Activated T-cell treated with anti-CD3 and anti-CD28 coated beads for 24 hours (primary cell): ENCODE data around the gene ZCCHC7.
"Not testable (repeated sequence)": the region's sequence is repeated elsewhere in the genome, so short reads cannot be mapped to it uniquely, and the experiment has no call there.

Experiments used
- DNase-seq: peaks from one replicate; pipeline ENCODE4 v3.0.0-alpha.2; 2020; ENCODE audit warnings: low read depth

The ZCCHC7 gene

DNA sequence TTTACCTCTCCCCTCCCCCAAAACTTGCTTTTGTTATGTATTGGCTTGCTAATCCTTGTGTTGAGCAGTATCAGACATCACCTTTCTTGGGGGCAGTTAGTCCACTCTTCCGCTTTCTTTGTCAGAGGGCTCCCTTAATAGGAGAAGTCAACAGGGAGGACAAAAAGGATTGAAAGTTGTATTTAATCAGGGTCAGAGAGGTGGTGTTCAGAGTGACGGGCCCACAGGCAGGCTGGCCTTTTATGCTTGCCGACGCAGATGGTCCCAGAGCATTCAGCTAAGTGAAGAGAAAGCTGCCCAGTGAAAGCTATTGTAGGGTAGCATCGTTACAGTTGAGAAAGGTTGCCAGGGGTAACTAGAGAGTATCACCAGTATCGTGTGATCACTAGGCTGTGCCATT is 131.1 kb downstream of the ZCCHC7 start:
- no peak for DNase-seq

- DNase-seq, result no peak
Observed at GRCh38 chr9:37253377-37253937, 133.1 kb downstream of the ZCCHC7 start.

GRCh38 chr9:37255187-37255586 is 134.8 kb downstream of the ZCCHC7 start:
- no peak for DNase-seq

DNA sequence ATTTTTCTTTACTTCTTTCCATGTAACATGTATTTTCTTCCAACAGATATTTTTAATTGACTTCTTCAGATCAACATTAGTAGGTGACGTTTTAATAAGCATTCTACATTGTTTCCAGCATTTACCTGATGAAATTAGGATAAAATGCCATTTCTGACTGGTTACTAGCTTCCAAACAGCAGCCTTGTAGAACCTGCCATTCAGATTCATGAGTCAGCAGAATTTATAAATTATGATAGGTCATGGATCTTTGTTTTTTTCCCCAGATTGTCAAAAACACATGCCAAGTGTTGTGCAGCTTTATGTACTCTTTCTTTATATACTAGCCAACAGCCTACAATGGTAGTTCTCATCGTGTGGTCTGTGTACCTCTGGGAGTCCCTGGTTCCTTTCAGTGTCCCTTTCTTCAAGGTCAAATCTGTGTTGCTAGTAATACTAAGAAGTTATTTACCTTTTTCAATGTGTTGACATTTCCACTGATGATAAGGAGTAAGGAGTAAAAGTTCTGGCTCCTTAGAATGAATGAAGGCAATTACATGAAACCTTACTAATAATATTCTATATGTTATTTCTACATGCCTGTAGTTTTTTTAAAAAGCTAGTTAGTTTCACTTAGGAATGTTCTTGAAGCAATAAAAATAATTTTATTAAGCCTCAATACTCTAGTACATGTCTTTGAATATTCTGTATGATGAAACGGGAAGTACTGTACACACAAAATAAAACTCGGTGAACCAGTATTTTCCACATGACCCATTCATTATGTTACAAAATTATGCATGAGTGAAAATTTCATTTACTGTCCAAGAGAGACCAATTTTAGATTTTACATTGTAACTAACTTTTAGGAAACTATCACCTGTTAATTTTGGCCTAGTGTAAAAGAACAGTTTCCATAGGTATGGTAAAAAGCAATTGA is 135.8 kb downstream of the ZCCHC7 start:
- DNase-seq, result no peak

GRCh38 chr9:37259951-37260350 is 139.6 kb downstream of the ZCCHC7 start:
- DNase-seq, result no peak

- DNase-seq, result no peak
Observed at GRCh38 chr9:37262410-37262809, 142.0 kb downstream of the ZCCHC7 start.

- no peak for DNase-seq
Observed at GRCh38 chr9:37264539-37264938, 144.2 kb downstream of the ZCCHC7 start.

GRCh38 chr9:37266630-37267029 is 146.3 kb downstream of the ZCCHC7 start:
- no peak for DNase-seq

GRCh38 chr9:37269221-37269620 is 148.8 kb downstream of the ZCCHC7 start:
- no peak for DNase-seq

DNA sequence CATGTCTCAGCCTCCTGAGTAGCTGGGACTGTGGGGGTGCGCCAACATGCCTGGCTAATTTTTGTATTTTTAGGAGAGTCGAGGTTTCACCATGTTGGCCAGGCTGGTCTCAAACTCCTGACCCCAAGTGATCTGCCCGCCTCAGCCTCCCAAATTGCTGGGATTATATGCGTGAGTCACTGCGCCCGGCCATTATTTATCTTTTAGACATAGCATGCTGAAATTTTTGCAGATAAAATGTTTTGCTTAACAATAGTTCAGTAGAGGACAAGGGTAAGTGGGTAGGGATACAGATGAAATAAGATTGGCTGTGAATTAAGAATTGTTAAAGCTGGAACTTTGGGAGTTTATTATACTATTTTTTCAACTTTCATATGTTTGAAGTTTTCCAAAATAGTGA is 151.3 kb downstream of the ZCCHC7 start:
- no peak for DNase-seq

DNA sequence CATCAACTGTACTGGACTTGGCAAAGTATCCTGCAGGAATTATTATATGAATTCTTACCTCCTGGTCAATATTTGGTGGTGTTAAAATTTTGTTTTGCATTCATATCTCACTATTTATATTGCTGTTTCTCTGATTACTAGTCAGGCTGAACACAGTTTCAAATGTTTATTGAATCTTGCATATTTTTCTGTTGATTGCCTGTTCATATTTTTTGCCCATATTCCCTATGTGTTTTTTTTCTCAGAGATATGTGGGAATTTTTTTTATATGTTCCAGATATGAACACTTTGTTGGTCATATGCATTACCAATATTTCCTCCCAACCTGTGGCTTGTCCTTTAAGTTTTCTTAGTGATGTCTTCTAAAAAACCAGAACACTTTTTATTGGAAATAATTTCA is 153.2 kb downstream of the ZCCHC7 start:
- DNase-seq, result no peak

- no peak for DNase-seq
Observed at GRCh38 chr9:37281541-37281940, 161.2 kb downstream of the ZCCHC7 start.

- no peak for DNase-seq
Observed at GRCh38 chr9:37283730-37284325, 163.5 kb downstream of the ZCCHC7 start.

DNA sequence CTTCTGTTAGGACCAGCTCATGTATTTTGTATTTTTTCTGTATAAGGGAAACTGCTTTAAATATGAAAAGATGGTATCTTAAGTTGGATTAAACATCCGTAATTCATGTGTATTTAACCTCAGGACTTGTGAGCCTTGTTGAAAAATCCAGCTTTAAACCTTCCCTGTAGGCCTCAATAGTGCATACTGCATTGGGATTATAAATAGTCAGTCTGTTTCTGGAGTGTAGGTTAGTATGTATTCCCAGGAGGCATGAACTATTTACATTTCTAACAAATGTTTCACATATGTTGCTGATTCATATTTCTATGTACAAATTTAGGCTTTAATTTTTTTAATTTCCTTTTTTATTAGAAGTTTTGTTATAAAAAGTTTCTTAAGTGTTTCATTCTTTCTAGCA is 164.3 kb downstream of the ZCCHC7 start:
- no peak for DNase-seq

DNA sequence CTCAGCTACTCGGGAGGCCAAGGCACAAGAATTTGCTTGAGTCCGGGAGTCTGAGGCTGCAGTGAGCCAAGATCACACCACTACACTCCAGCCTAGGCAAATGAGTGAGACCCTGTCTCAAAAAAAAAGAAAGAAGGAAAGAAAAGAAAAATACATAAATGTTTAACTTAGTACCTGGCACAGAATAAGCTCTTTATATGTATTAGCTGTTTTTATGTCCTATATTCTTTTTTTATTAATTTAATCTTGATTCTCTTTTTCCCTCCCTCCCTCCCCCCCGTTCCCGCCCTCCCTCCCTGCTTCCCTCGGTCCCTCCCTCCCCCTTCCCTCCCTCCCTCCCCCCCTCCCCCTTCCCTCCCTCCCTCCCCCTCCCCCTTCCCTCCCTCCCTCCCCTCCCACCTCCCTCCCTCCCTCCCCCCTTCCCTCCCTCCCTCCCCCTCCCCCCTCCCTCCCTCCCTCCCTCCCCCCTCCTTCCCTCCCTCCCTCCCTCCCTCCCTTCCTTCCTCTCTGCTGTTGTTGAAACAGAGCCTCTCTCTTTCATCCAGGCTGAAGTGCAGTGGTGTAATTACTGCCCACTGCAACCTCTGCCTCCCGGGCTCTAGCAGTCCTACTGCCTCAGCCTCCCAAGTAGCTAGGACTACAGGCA is 166.3 kb downstream of the ZCCHC7 start:
- DNase-seq, result no peak

DNA sequence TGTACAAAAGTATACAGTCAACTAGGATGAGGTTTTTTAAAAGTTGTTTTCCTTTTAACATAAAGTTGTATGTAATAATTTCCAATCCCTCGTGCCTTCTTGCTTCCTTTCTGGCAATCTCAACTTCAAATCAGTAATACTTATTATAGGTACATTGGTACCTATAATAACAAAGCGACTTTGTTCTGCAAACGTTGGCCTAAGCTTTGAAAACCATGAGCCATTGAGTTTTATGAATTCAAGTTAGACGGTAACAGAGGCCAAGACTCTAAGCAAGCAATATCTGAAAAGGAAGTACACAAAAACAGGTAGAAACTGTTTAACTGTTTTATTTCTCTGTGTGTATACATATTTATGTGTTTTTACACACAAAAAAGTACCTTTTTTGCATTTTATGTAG is 166.9 kb downstream of the ZCCHC7 start:
- no peak for DNase-seq

DNA sequence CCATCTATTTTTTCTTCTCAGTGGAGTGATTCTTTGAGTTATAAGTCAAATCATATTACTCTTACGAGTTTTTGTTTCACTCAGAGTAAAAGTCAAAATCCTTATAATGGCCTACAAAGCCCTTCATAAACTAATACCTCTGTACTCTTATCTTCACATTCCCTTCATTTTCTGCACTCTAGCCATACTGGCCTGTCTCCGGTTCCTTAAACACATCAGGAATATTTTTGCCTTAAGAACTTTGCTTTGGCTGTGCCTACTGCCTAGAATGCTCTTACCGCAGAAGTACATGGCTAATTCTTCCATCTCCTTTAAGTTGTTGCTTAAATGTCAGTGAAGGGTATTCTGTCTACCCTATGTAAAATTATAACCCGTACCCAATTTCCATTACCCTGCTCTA is 169.3 kb downstream of the ZCCHC7 start:
- no peak for DNase-seq

DNA sequence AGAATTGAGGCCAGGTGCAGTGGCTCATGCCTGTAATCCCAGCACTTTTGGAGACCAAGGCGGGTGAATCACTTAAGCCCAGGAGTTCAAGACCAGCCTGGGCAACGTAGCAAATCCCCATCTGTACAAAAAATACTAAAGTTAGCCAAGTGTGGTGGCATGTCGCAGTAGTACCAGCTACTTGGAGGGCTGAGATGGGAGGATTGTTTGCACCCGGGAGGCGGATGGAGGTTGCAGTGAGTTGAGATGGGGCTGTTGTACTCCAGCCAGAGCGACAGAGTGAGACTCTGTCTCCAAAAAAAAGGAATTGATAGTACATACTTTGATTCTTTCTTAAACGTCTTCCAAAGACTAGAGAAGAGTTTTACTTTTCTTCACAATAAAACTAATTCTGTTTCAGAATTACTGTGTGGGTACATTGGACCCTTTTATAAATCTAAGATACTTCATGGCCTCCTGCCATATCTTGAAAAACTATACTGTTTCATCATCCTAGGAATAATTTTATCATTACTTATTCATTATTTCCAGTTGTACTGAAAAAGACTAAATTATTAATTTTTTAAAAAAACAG is 170.1 kb downstream of the ZCCHC7 start:
- no peak for DNase-seq

DNA sequence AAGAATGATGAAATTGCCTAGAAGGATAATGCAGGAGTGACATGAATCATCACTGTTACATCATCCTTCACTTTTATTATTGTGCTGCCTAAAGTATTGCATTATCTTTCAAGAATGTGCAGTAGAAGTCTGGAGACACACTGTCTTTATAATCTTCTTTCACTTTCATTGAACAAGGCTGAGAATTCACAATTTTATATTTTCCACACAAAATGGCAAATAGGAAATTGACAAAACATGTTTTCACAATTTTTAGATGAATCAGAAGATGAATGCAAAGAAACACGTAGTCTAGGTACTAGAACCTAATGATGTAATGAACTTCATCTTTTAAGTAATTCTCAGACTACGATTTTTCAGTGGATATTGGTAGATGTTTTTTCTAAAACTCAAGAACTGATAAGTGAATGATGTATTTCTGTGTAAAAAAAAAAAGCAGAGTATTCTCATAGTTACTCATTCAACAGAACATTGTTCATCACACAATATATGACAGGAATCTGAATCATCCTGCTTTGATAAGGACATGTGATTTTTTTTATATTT is 170.6 kb downstream of the ZCCHC7 start:
- DNase-seq, result no peak

DNA sequence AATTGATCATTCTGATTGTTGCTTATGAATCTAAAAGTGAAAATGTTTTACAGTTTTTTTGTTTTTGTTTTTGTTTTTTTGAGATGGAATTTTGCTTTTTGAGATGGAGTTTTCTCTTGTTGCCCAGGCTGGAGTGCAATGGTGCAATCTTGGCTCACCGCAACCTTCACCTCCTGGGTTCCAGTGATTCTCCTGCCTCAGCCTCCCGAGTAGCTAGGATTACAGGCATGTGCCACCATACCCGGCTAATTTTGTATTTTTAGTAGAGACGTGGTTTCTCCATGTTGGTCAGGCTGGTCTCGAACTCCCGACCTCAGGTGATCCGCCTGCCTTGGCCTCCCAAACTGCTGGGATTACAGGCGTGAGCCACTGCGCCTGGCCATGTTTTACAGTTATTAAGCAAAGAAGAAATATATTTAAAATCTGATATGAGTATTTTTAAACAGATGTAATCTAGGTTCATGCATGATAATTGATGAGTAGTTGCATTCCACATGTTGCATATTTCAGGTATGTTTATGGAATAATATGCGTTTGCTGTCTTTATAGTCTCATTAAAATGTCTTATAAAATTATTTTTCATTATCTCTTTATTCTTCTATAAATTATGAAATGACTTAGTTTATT is 171.4 kb downstream of the ZCCHC7 start:
- DNase-seq, result not testable (repeated sequence)

GRCh38 chr9:37292896-37293295 is 172.5 kb downstream of the ZCCHC7 start:
- DNase-seq, result no peak
